ENCODE measurements around the gene VSIR.

VSIR gene

DNA sequence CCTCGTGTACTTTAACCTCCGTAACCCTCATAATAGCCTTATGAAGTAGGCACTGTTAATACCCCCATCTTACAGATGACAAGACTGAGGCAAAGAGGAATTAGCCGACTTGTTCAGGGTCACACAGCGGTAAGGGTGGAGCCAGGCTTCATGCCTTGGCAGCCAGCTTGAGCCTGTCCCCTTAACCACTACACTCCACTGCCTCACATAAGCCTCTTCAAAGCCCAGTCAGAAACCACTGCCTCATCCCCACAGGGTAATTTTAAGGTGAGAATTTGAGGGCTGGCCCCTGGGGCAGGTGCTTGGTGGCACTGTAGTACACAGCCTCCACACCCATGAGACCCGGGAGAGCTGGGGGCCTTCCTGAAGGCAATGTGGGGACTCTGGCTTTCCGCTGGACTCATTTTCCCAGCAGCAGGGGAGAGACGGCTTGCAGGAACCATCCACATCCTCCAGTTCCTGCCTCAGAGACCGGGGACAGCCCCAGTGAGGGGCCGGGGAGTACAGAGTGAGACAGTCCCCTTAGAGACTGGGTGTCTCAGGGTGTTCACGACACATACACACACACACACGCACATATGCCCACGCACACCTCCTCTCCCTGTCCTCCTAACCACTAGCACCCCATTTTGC lies 46.1 kb downstream of the VSIR start:
- Histone ChIP-seq H2AFZ (ENCODE audit: low read depth, low read length) (no peak overlapping the region), H3K4me3 (ENCODE audit: low read length) (no peak overlapping the region)

GRCh38 chr10:71726580-71727104 lies 46.7 kb downstream of the VSIR start:
- no peaks in the 10 kb centered on the region for H3K36me3 ChIP-seq (ENCODE audit: insufficient read depth, low read length)
- H3K27me3 ChIP-seq (ENCODE audit: insufficient read depth, low read length) = peaks cover 5% of the 10 kb centered on the region
- H3K4me3 ChIP-seq (ENCODE audit: low read length) = no peak overlapping the region
- no peaks in the 10 kb centered on the region for H3K9me3 ChIP-seq (ENCODE audit: low read length)
- H2AFZ ChIP-seq (ENCODE audit: low read depth, low read length) = no peak overlapping the region
- H3K4me1 ChIP-seq (ENCODE audit: insufficient read depth, low read length) = no peaks in the 10 kb centered on the region

More for the DNA sequence above, 46.1 kb downstream of the VSIR start:
- peaks cover 5% of the 10 kb centered on the region for H3K27me3 ChIP-seq (ENCODE audit: insufficient read depth, low read length)
- no peaks in the 10 kb centered on the region for H3K4me1 ChIP-seq (ENCODE audit: insufficient read depth, low read length)
- H3K36me3 ChIP-seq (ENCODE audit: insufficient read depth, low read length) = no peaks in the 10 kb centered on the region
- H3K9me3 ChIP-seq (ENCODE audit: low read length) = no peaks in the 10 kb centered on the region

DNA sequence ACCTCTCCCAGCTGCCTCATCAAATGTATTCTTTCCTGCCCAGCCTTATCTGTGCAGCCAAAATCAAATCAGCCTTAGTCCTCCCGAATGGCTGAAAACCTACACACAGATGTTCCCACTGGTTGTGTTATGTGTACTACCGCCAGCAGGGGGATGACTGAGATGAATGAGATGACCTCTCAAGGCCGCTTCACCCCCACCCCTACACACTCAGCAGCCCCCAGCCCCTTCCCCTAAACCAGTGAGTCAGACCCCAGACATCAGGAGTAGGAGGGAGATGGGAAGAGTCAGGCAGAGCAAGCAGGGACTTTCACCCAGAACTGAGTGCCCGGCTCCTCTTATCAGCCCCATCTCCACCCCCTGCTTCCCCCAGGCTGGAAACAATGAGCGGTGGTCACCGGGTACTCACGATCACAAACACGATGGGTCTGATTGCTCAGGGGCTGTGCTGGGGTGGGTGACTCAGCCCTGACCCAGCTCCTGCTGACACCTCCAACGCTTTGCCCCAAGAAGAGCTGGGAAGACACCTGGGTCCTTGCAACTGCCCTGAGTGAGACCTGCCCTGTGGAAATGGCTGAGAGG lies 47.2 kb downstream of the VSIR start:
- Histone ChIP-seq H3K4me3 (ENCODE audit: low read length) (no peak overlapping the region), H3K27me3 (ENCODE audit: insufficient read depth, low read length) (peaks cover 2% of the 10 kb centered on the region), H2AFZ (ENCODE audit: low read depth, low read length) (no peak overlapping the region), H3K4me1 (ENCODE audit: insufficient read depth, low read length) (no peaks in the 10 kb centered on the region), H3K9me3 (ENCODE audit: low read length) (no peaks in the 10 kb centered on the region), H3K36me3 (ENCODE audit: insufficient read depth, low read length) (no peaks in the 10 kb centered on the region)

- Histone ChIP-seq H3K27me3 (ENCODE audit: insufficient read depth, low read length) (peaks cover 2% of the 10 kb centered on the region), H3K9me3 (ENCODE audit: low read length) (no peaks in the 10 kb centered on the region), H2AFZ (ENCODE audit: low read depth, low read length) (no peak overlapping the region), H3K4me3 (ENCODE audit: low read length) (no peak overlapping the region), H3K4me1 (ENCODE audit: insufficient read depth, low read length) (no peaks in the 10 kb centered on the region), H3K36me3 (ENCODE audit: insufficient read depth, low read length) (no peaks in the 10 kb centered on the region)
Measured at GRCh38 chr10:71725249-71725648, 48.1 kb downstream of the VSIR start.

- no peaks in the 10 kb centered on the region for H3K4me1 ChIP-seq (ENCODE audit: insufficient read depth, low read length)
- H3K9me3 ChIP-seq (ENCODE audit: low read length) = no peaks in the 10 kb centered on the region
- H3K36me3 ChIP-seq (ENCODE audit: insufficient read depth, low read length) = no peaks in the 10 kb centered on the region
Measured at GRCh38 chr10:71724539-71724938, 48.8 kb downstream of the VSIR start.

DNA sequence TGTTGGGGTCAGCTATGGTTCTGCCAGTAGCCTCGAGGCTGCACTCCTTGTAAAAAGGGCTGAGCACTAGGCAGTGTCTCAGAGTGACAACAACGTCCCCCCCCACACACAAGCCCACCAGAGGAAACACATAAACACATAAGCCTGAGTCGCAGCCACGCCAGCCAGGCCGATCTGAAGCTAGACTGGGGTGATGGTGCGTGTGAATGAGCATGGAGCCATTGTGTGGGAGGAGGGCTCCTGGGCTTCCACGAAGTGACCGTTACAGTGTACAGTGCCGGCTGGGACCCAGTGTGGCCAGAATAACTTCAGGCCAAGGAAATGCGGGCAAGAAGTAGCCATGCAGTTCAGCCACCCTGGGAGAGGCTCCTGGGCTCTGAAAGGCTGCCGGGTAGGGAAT lies 50.0 kb downstream of the VSIR start:
- Histone ChIP-seq H3K4me3 (ENCODE audit: low read length) (no peak overlapping the region), H3K27me3 (ENCODE audit: insufficient read depth, low read length) (peaks cover 10% of the 10 kb centered on the region), H3K36me3 (ENCODE audit: insufficient read depth, low read length) (no peaks in the 10 kb centered on the region), H3K4me1 (ENCODE audit: insufficient read depth, low read length) (no peaks in the 10 kb centered on the region), H3K9me3 (ENCODE audit: low read length) (no peaks in the 10 kb centered on the region), H2AFZ (ENCODE audit: low read depth, low read length) (no peak overlapping the region)

More at GRCh38 chr10:71724539-71724938, 48.8 kb downstream of the VSIR start:
- Histone ChIP-seq H3K27me3 (ENCODE audit: insufficient read depth, low read length) (peaks cover 9% of the 10 kb centered on the region), H2AFZ (ENCODE audit: low read depth, low read length) (no peak overlapping the region), H3K4me3 (ENCODE audit: low read length) (no peak overlapping the region)

DNA sequence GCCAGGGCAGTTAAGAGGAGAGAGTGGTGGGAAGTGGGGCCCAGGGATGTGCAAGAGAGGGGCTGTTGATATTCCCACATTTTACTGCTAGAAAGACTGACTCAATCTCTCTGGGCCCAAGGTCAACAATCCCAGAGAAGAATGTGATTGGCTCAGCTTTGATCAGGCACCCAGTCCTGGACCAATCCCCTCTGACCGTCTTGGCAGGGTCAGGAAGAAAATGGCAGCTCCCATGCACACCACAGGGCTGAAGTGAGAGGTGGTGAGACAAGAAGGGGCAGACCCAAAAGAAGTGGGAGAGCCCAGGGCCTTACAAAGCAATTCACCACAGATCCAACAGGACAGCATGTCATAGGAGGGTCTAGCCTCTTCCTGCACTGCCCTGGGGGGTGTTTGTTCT lies 50.5 kb downstream of the VSIR start:
- H3K4me1 ChIP-seq (ENCODE audit: insufficient read depth, low read length) = no peaks in the 10 kb centered on the region
- no peak overlapping the region for H2AFZ ChIP-seq (ENCODE audit: low read depth, low read length)
- no peak overlapping the region for H3K4me3 ChIP-seq (ENCODE audit: low read length)
- peaks cover 10% of the 10 kb centered on the region for H3K27me3 ChIP-seq (ENCODE audit: insufficient read depth, low read length)
- H3K36me3 ChIP-seq (ENCODE audit: insufficient read depth, low read length) = no peaks in the 10 kb centered on the region
- H3K9me3 ChIP-seq (ENCODE audit: low read length) = no peaks in the 10 kb centered on the region

DNA sequence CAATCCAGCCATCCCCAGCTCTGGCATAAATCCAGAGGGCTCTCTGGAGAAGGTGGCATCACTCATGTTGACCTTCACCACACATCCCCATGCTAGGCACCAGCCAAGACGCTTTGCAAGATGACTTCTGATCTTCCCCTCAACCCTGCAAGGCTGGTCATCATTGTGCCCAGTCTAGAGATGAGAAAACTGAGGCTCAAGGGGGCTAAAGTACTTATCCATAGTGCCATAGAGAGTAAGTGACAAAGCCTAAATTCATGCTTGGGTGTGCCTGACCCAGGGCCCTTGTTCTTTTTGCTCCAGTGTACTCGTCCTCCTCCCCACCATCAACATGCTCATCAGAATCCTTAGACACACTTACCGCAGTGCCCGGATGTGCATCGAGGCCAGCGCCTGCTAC lies 52.0 kb downstream of the VSIR start:
- no peak overlapping the region for H2AFZ ChIP-seq (ENCODE audit: low read depth, low read length)
- H3K4me3 ChIP-seq (ENCODE audit: low read length) = no peak overlapping the region
- H3K4me1 ChIP-seq (ENCODE audit: insufficient read depth, low read length) = no peaks in the 10 kb centered on the region
- peaks cover 8% of the 10 kb centered on the region for H3K27me3 ChIP-seq (ENCODE audit: insufficient read depth, low read length)
- no peaks in the 10 kb centered on the region for H3K9me3 ChIP-seq (ENCODE audit: low read length)
- H3K36me3 ChIP-seq (ENCODE audit: insufficient read depth, low read length) = no peaks in the 10 kb centered on the region

DNA sequence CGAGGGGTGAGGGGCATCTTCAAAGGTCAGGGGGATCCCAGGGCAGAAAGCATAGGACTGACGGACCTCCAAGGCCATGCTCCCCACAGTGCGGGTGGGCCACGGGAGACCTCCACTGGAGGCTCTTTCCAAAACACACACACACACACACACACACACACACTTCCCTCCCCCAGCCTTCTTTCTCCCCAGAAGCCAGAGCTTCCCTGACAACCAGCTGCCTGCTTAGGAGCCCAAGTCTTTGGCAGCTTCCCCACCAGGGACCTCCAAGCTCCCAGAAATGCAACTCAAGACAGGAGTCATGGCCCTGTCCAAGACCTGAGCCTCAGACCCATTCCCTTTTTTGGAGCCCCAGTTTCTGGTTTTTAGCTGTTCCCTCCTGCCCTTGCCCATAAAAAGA lies 53.0 kb downstream of the VSIR start:
- no peak overlapping the region for H3K4me3 ChIP-seq (ENCODE audit: low read length)
- no peak overlapping the region for H2AFZ ChIP-seq (ENCODE audit: low read depth, low read length)
- H3K27me3 ChIP-seq (ENCODE audit: insufficient read depth, low read length) = peaks cover 11% of the 10 kb centered on the region
- no peaks in the 10 kb centered on the region for H3K36me3 ChIP-seq (ENCODE audit: insufficient read depth, low read length)
- H3K4me1 ChIP-seq (ENCODE audit: insufficient read depth, low read length) = no peaks in the 10 kb centered on the region
- H3K9me3 ChIP-seq (ENCODE audit: low read length) = no peaks in the 10 kb centered on the region

DNA sequence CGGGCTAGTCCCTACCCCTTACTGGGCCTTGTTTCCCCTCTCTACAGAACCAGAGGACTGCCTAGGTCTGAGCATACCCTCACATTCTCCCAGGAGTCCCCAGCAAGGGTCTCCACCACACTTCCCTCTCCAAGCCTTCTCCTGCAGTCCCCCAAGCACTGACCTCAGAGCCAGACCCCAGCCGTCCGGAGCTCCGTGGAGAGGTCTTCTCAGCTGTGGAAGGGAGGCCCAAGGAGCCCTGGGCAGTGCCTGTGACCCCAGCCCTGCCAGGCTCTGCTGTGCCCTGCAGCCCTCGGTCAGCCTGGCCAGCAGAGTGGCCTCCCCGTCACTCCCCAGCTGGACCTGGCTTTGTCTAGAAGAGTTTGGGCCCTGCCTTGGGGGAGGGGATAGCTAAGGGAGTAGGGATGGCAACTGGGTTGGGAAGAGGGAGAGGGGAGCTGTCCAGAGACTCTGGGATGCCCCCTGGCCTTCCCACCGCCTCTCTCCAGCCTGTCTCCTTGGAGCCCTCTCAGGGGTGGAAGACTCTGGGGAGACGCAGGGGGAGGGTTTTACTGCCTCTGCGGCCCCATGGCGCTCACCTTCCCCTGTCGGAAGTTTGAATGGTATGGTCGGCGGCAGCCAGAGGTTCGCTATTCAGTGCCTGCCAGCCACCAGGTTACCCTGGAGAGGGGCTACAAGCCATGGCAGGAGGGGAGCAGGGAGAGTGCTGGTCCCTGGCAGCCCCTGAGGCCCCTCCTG lies 53.7 kb downstream of the VSIR start, which contains the start of gene C10orf105:
Gene C10orf105, minus strand, starts transcription at position 315 of the 738 bp plus-strand sequence. CDS start 3,441 bp downstream, outside the sequence.
- Histone ChIP-seq H3K4me1 (ENCODE audit: insufficient read depth, low read length) (no peaks in the 10 kb centered on the region), H3K9me3 (ENCODE audit: low read length) (no peaks in the 10 kb centered on the region), H2AFZ (ENCODE audit: low read depth, low read length) (no peak within 1 kb of the TSS), H3K36me3 (ENCODE audit: insufficient read depth, low read length) (no peaks in the 10 kb centered on the region), H3K27me3 (ENCODE audit: insufficient read depth, low read length) (peaks cover 11% of the 10 kb centered on the region), H3K4me3 (ENCODE audit: low read length) (no peak within 1 kb of the TSS)

GRCh38 chr10:71719042-71719441 lies 54.3 kb downstream of the VSIR start:
- Histone ChIP-seq H3K27me3 (ENCODE audit: insufficient read depth, low read length) (peaks cover 11% of the 10 kb centered on the region), H3K36me3 (ENCODE audit: insufficient read depth, low read length) (no peaks in the 10 kb centered on the region), H3K4me3 (ENCODE audit: low read length) (no peak overlapping the region), H2AFZ (ENCODE audit: low read depth, low read length) (no peak overlapping the region), H3K9me3 (ENCODE audit: low read length) (no peaks in the 10 kb centered on the region), H3K4me1 (ENCODE audit: insufficient read depth, low read length) (no peaks in the 10 kb centered on the region)

GRCh38 chr10:71718165-71718698 lies 55.1 kb downstream of the VSIR start:
- no peaks in the 10 kb centered on the region for H3K36me3 ChIP-seq (ENCODE audit: insufficient read depth, low read length)
- peaks cover 11% of the 10 kb centered on the region for H3K27me3 ChIP-seq (ENCODE audit: insufficient read depth, low read length)
- H3K4me1 ChIP-seq (ENCODE audit: insufficient read depth, low read length) = no peaks in the 10 kb centered on the region
- no peak overlapping the region for H3K4me3 ChIP-seq (ENCODE audit: low read length)
- no peak overlapping the region for H2AFZ ChIP-seq (ENCODE audit: low read depth, low read length)
- H3K9me3 ChIP-seq (ENCODE audit: low read length) = no peaks in the 10 kb centered on the region

DNA sequence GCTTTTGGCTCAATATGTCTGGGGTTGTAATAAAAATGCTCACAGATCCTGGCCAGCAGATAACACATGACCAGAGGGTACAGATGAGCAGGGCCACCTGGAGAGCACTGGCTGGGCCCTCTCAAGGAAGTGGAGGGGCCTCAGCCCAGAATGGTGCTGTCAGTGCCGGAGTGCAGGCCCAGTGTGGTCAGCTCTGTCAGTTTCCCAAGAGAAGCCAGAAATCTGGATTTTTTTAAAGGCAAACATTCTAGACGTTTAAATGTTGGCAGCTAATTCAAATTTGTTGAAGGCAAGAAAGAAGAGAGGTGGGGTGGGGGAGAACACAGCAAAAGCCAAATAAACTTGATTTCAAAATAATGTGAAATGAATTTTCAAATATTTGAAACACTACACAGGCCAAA lies 55.8 kb downstream of the VSIR start:
- Histone ChIP-seq H3K36me3 (ENCODE audit: insufficient read depth, low read length) (no peaks in the 10 kb centered on the region), H3K4me1 (ENCODE audit: insufficient read depth, low read length) (no peaks in the 10 kb centered on the region), H2AFZ (ENCODE audit: low read depth, low read length) (no peak overlapping the region), H3K4me3 (ENCODE audit: low read length) (no peak overlapping the region), H3K9me3 (ENCODE audit: low read length) (no peaks in the 10 kb centered on the region), H3K27me3 (ENCODE audit: insufficient read depth, low read length) (peaks cover 11% of the 10 kb centered on the region)
